ENCODE measurements around the gene COA7.
"Not testable (repeated sequence)": the region's sequence is repeated elsewhere in the genome, so short reads cannot be mapped to it uniquely, and the experiment has no call there.

Gene COA7

GRCh38 chr1:52715296-52715695, 17.1 kb upstream of the COA7 start:
- H3K27ac Mint-ChIP-seq; ATAC-seq; DNase-seq (ENCODE audit: low spot score in 2 of 2); H3K36me3 Mint-ChIP-seq; H3K4me3 Mint-ChIP-seq; H3K9me3 Mint-ChIP-seq; H3K4me1 Mint-ChIP-seq: not testable (repeated sequence)

GRCh38 chr1:52713590-52713989, 15.4 kb upstream of the COA7 start:
- DNase-seq (ENCODE audit: low spot score in 2 of 2) (no peak), ATAC-seq (no peak)
- H3K27ac Mint-ChIP-seq: peak overlapping the region; percentile 60
- H3K9me3 Mint-ChIP-seq: no peaks in the 10 kb centered on the region
- H3K36me3 Mint-ChIP-seq: no peaks in the 10 kb centered on the region
- H3K4me1 Mint-ChIP-seq: no peaks in the 10 kb centered on the region
- no peak overlapping the region for H3K4me3 Mint-ChIP-seq

DNA sequence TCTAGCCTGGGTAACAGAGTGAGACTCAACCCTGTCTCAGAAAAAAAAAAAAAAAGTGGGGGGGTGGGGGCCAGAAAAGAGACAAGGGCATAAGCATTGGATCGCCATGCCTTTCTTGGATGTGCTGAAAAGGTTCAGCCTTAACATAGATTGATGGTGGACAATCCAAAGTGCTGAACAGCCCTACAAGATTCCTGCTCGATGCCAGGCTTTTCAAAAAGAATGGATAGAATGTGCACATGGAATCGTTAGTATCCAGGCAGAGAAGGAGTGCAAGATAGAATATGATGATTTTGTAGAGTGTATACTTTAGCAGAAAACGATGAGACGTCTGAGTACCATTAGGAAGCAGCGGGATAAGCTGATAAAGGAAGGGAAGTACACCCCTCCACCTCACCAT, 10.9 kb upstream of the COA7 start:
- Mint-ChIP-seq H3K36me3 (no peaks in the 10 kb centered on the region), H3K4me3 (no peak overlapping the region), H3K27ac (no peak overlapping the region), H3K4me1 (peaks cover 6% of the 10 kb centered on the region), H3K9me3 (no peaks in the 10 kb centered on the region)
- no peak for ATAC-seq
- no peak for DNase-seq (ENCODE audit: low spot score in 2 of 2)

DNA sequence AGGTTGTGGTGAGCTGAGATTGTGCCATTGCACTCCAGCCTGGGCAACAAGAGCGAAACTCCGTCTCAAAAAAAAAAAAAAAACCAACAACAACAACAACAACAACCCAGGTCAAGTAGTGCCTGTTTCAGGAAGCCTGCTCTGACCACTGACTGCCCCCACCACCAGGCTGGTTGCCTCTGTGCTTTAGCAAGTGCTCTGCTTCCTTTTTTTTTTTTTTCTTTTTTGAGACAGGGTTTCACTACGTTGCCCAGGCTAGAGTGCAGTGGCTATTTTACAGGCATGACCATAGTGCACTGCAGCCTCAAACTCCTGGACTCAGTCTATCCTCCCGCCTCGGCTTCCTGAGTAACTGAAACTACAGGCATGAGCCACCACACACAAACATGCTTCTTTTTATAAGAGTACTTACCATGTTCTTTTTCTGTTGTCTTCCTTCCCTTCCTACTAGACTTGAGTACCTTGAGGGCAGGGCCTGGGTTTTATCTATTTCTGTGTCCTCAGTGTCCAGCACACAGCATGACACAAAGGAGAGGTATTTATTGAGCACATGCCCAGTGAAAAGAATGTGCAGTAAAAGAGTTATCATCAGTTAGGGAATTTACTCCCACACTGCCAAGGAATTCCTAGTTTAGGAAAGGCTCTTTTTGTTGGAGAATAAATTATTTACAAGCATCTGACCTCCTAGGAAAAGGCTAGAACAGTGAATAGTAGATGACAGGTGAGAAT, 9.9 kb upstream of the COA7 start:
- peaks cover 6% of the 10 kb centered on the region for H3K36me3 Mint-ChIP-seq
- ATAC-seq (no peak), DNase-seq (ENCODE audit: low spot score in 2 of 2) (no peak)
- H3K9me3 Mint-ChIP-seq: no peaks in the 10 kb centered on the region
- no peak overlapping the region for H3K27ac Mint-ChIP-seq
- H3K4me3 Mint-ChIP-seq: no peak overlapping the region
- peaks cover 13% of the 10 kb centered on the region for H3K4me1 Mint-ChIP-seq

GRCh38 chr1:52706941-52707926, 9.1 kb upstream of the COA7 start:
- ATAC-seq (no peak), DNase-seq (ENCODE audit: low spot score in 2 of 2) (no peak)
- no peak overlapping the region for H3K27ac Mint-ChIP-seq
- no peaks in the 10 kb centered on the region for H3K9me3 Mint-ChIP-seq
- no peak overlapping the region for H3K4me3 Mint-ChIP-seq
- peaks cover 9% of the 10 kb centered on the region for H3K36me3 Mint-ChIP-seq
- H3K4me1 Mint-ChIP-seq: peaks cover 16% of the 10 kb centered on the region

- Mint-ChIP-seq H3K9me3 (no peaks in the 10 kb centered on the region), H3K27ac (no peak overlapping the region), H3K36me3 (peaks cover 9% of the 10 kb centered on the region), H3K4me3 (no peak overlapping the region), H3K4me1 (peaks cover 18% of the 10 kb centered on the region)
- DNase-seq (ENCODE audit: low spot score in 2 of 2) (no peak), ATAC-seq (no peak)
These were observed 8.1 kb upstream of the COA7 start for GRCh38 chr1:52706136-52706670.

DNA sequence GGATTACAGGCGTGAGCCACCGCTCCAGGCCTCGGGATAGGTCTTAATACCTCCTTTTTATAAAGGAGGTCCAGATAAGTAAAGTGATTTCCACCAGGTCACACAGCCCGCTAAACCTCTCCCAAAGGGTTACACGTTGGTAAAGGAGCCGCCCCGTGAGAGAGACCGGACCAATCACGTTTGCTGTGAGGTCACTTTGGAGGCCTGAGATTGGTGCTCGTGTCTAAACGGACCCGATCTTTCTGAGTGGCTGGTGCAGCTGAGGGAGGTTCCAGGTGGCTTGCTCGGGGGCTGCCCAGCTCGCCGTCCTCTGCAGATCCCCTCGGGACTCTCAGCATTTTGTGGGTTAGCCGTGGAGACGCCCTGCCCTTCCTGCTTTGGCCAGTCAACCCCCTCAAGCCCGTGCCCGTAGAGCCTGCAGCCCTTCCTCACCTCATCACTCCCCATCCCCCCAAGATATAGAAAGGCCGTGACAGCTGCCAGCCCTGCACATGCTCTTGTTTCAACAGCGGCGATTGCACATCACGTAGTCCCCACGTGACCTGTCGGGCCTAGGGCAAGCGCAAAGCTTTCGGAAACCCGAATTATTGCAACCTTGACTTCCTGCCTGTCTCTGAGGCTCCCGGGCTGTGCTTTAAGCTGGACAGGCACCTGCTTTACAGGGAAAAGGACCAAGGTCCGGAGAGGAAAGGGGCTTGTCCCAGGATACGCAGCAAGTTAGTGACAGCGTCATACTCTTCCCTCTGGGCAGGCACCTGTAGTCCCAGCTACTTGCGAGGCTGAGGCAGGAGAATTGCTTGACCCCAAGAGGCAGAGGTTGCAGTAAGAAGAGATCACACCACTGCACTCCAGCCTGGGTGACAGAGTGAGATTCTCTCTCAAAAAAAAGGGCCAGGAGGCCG, 5.0 kb upstream of the COA7 start:
- H3K9me3 Mint-ChIP-seq: no peaks in the 10 kb centered on the region
- peak overlapping the region; percentile 92 for H3K4me3 Mint-ChIP-seq
- H3K27ac Mint-ChIP-seq: peak overlapping the region; percentile 97
- ATAC-seq (peak; percentile 96), DNase-seq (ENCODE audit: low spot score in 2 of 2) (peak; percentile 58 to 88)
- H3K4me1 Mint-ChIP-seq: peaks cover 24% of the 10 kb centered on the region
- peaks cover 14% of the 10 kb centered on the region for H3K36me3 Mint-ChIP-seq

GRCh38 chr1:52695627-52696026, 2.5 kb downstream of the COA7 start:
- no peak for DNase-seq (ENCODE audit: low spot score in 2 of 2)
- H3K4me3 Mint-ChIP-seq: peak overlapping the region; percentile 5
- ATAC-seq: no peak
- H3K9me3 Mint-ChIP-seq: no peaks in the 10 kb centered on the region
- peak overlapping the region; percentile 60 for H3K27ac Mint-ChIP-seq
- H3K36me3 Mint-ChIP-seq: peaks cover 44% of the 10 kb centered on the region
- peaks cover 26% of the 10 kb centered on the region for H3K4me1 Mint-ChIP-seq

DNA sequence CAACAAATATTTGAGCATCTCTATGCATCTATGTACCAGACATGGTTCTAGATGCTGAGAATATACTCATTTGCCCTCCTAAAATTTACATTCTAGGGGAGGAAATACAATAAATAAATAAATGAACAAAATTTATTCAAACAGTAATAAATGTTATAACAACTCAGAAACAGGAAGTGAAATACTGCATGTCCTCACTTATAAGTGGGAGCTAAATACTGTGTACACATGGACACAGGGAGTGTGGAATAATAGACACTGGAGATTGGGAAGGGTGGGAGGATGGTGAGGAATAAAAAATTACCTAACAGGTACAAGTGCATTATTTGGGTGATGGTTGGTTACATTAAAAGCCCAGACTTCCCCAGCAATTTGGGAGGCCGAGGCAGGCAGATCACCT, 4.3 kb downstream of the COA7 start:
- ATAC-seq (no peak), DNase-seq (ENCODE audit: low spot score in 2 of 2) (no peak)
- no peak overlapping the region for H3K4me3 Mint-ChIP-seq
- H3K9me3 Mint-ChIP-seq: no peaks in the 10 kb centered on the region
- H3K4me1 Mint-ChIP-seq: peaks cover 25% of the 10 kb centered on the region
- H3K36me3 Mint-ChIP-seq: peaks cover 62% of the 10 kb centered on the region
- no peak overlapping the region for H3K27ac Mint-ChIP-seq

GRCh38 chr1:52693351-52693750, 4.8 kb downstream of the COA7 start:
- not testable (repeated sequence) for ATAC-seq; DNase-seq (ENCODE audit: low spot score in 2 of 2); H3K9me3 Mint-ChIP-seq; H3K27ac Mint-ChIP-seq; H3K4me3 Mint-ChIP-seq
- H3K4me1 Mint-ChIP-seq: peaks cover 25% of the 10 kb centered on the region
- H3K36me3 Mint-ChIP-seq: peaks cover 65% of the 10 kb centered on the region

- Mint-ChIP-seq H3K4me3 (no peak overlapping the region), H3K4me1 (peaks cover 21% of the 10 kb centered on the region), H3K9me3 (no peaks in the 10 kb centered on the region), H3K36me3 (peaks cover 65% of the 10 kb centered on the region), H3K27ac (no peak overlapping the region)
- no peak for DNase-seq (ENCODE audit: low spot score in 2 of 2)
- ATAC-seq: no peak
These were observed 5.5 kb downstream of the COA7 start for GRCh38 chr1:52692697-52693096.

- H3K9me3 Mint-ChIP-seq: no peaks in the 10 kb centered on the region
These were observed 6.3 kb downstream of the COA7 start for GRCh38 chr1:52691821-52692220.

DNA sequence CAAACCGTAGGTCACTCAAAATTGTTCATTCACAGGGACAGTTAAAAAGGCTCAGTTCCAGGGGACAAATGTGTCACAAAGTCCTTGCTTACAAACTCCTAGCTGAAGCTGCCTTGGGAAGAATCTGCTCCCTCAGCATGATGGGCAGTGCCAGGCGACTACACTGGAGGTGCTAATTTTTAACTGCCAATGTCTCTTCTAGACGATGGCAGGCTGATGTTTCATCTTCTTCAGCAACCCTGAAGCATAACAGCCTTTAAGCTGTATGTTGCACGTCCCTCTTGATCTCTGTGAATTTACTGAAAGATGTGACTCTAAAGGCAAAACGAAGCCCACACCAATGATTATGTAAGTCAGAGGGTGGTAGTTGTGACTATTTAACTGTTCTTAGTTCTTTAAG, 11.3 kb downstream of the COA7 start:
- Mint-ChIP-seq H3K27ac (peak overlapping the region; percentile 45), H3K9me3 (no peaks in the 10 kb centered on the region), H3K4me1 (peaks cover 6% of the 10 kb centered on the region), H3K36me3 (peaks cover 68% of the 10 kb centered on the region), H3K4me3 (no peak overlapping the region)
- no peak for ATAC-seq
- no peak for DNase-seq (ENCODE audit: low spot score in 2 of 2)

More at GRCh38 chr1:52691821-52692220, 6.3 kb downstream of the COA7 start:
- Mint-ChIP-seq H3K4me3 (no peak overlapping the region), H3K4me1 (peaks cover 20% of the 10 kb centered on the region), H3K36me3 (peaks cover 71% of the 10 kb centered on the region), H3K27ac (no peak overlapping the region)
- ATAC-seq: no peak
- DNase-seq (ENCODE audit: low spot score in 2 of 2): no peak

DNA sequence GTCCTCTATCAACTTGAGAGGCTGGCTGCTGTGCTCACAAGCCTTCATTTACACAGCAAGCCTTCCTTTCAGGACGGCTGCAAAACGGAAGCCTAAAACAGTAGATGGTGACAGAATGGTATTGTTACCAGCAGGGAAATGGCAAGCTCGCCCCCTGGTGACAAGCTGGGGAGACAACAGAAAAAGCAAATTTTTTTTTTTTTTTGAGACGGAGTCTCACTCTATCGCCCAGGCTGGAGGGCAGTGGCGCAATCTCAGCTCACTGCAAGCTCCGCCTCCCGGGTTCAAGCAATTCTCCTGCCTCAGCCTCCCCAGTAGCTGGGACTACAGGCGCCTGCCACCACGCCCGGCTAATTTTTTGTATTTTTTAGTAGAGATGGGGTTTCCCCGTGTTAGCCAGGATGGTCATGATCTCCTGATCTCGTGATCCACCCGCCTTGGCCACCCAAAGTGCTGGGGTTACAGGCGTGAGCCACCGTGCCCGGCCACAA, 11.8 kb downstream of the COA7 start:
- peaks cover 63% of the 10 kb centered on the region for H3K36me3 Mint-ChIP-seq
- peak; percentile 94 for ATAC-seq
- H3K27ac Mint-ChIP-seq: peak overlapping the region; percentile 72
- not testable (repeated sequence) for H3K9me3 Mint-ChIP-seq, H3K4me1 Mint-ChIP-seq, H3K4me3 Mint-ChIP-seq
- DNase-seq (ENCODE audit: low spot score in 2 of 2): peak; percentile 56 to 83
